Tibial nerve (tissue), 4 donors: ENCODE data around the gene FMOD. TPM values are rescaled to one million over a fixed set of nuclear protein-coding genes. Genes with fewer than 3 reads are reported as not detected.
"Not testable (repeated sequence)": the region's sequence is repeated elsewhere in the genome, so short reads cannot be mapped to it uniquely, and the experiment has no call there.

Experiments
- DNase-seq, 2 donors: peaks; one replicate each; pipeline ENCODE4 v3.0.0-alpha.2; 2019; ENCODE audit warnings: low spot score in 2 of 2
- H3K27ac ChIP-seq, 4 donors: fragments of 200-600 bp; sonication (generic) in 3 of 4; one replicate each; pipeline ENCODE4 v1.5.1; 2017 to 2019; ENCODE audit warnings: mild to moderate bottlenecking in 1 of 4
- H3K27me3 ChIP-seq, 2 donors: fragments of 200-600 bp; sonication (generic) in 1 of 2; one replicate each; pipeline versions ENCODE4 v1.5.1 to v1.6.0; 2017 to 2019
- H3K36me3 ChIP-seq, 3 donors: fragments of 200-600 bp; sonication (generic); one replicate each; pipeline ENCODE4 v1.5.1; 2018 to 2019
- H3K4me1 ChIP-seq, 4 donors: fragments of 200-600 bp; sonication (generic) in 3 of 4; one replicate each; pipeline ENCODE4 v1.5.1; 2017 to 2019
- H3K4me3 ChIP-seq, 4 donors: fragments of 200-600 bp; sonication (generic) in 3 of 4; one replicate each; pipeline ENCODE4 v1.5.1; 2017 to 2019; ENCODE audit warnings: mild to moderate bottlenecking in 1 of 4, moderate library complexity in 1 of 4
- H3K9me3 ChIP-seq, 4 donors: fragments of 200-600 bp; sonication (generic) in 3 of 4; one replicate each; pipeline ENCODE4 v1.5.1; 2017 to 2019
- CTCF ChIP-seq, 5 experiments: fragments of 200-600 bp in 3 of 5; fragments of 450-650 bp in 2 of 5; sonication (generic) in 3 of 5; IDR thresholded peaks; one replicate each; pipeline ENCODE4 v1.5.1; 2016 to 2019; ENCODE audit warnings: antibody characterized with exemption in 5 of 5, mild to moderate bottlenecking in 3 of 5, moderate library complexity in 2 of 5
- EP300 ChIP-seq, 2 donors: sonication (generic); formaldehyde crosslinking; IDR thresholded peaks; one replicate each; pipeline ENCODE4 v1.6.1; 2017; ENCODE audit warnings: antibody characterized with exemption in 2 of 2, mild to moderate bottlenecking in 1 of 2
- POLR2A ChIP-seq, 2 donors: fragments of 450-650 bp; IDR thresholded peaks; one replicate each; pipeline ENCODE4 v1.6.1; 2017; ENCODE audit warnings: antibody characterized with exemption in 2 of 2, mild to moderate bottlenecking in 2 of 2, moderate library complexity in 2 of 2
- WGBS, 2 donors: methylation state at CpG; one replicate each; pipeline ENCODE4 v1.1.5; 2018; 5-methylcytosine and 5-hydroxymethylcytosine counted together
- total RNA-seq, 4 donors: library from RNA; depleted of rRNA; stranded (reverse); fragments of >200 nt; gene quantifications; one replicate each; pipeline ENCODE4 v1.1.0, GENCODE V29; 2016

FMOD gene
- total RNA-seq, 4 donors from 2014 or later: 73.9 to 203 (median 102) TPM

- 82% methylated on average over 7 of the region's 7 CpGs for WGBS, 2 donors
- H3K4me1 ChIP-seq: peaks cover 0 to 53% (median 39%) of the 10 kb centered on the region in 4 donors
- no peaks in the 10 kb centered on the region for H3K27me3 ChIP-seq
- H3K9me3 ChIP-seq: no peaks in the 10 kb centered on the region
- DNase-seq: no peak
- no peaks in the 10 kb centered on the region for H3K36me3 ChIP-seq
- H3K27ac ChIP-seq: peak overlapping the region in 3 of 4 donors; percentile 47 to 78 (median 76)
- H3K4me3 ChIP-seq: no peak overlapping the region
- TF ChIP-seq CTCF (IDR thresholded peaks at IDR 0.05) (no peak), EP300 (IDR thresholded peaks at IDR 0.05) (no peak), POLR2A (IDR thresholded peaks at IDR 0.05) (no peak)
These were observed 33.3 kb downstream of the FMOD start for GRCh38 chr1:203317429-203318228.

- no peak overlapping the region for H3K4me3 ChIP-seq
- no peak for DNase-seq
- no peaks in the 10 kb centered on the region for H3K27me3 ChIP-seq
- H3K36me3 ChIP-seq: peaks cover 0 to 6% (median 0%) of the 10 kb centered on the region in 3 donors
- H3K27ac ChIP-seq: peak overlapping the region in 3 of 4 donors; percentile 47 to 78 (median 76)
- no peaks in the 10 kb centered on the region for H3K9me3 ChIP-seq
- WGBS, 2 donors: 32 to 33% methylated on average over 4 of the region's 4 CpGs
- H3K4me1 ChIP-seq: peaks cover 0 to 43% (median 29%) of the 10 kb centered on the region in 4 donors
- TF ChIP-seq EP300 (IDR thresholded peaks at IDR 0.05) (peak in 1 of 2 donors; percentile 44), POLR2A (IDR thresholded peaks at IDR 0.05) (no peak)
These were observed 34.3 kb downstream of the FMOD start for GRCh38 chr1:203316626-203317093.

- not testable (repeated sequence) for H3K27ac ChIP-seq, H3K27me3 ChIP-seq, H3K4me3 ChIP-seq, H3K9me3 ChIP-seq, DNase-seq
- WGBS, 2 donors: 83 to 86% methylated on average over 4 of the region's 4 CpGs
- H3K36me3 ChIP-seq: peaks cover 0 to 26% (median 0%) of the 10 kb centered on the region in 3 donors
- H3K4me1 ChIP-seq: peaks cover 0 to 40% (median 24%) of the 10 kb centered on the region in 4 donors
These were observed 36.7 kb downstream of the FMOD start for GRCh38 chr1:203314025-203314759.

- Histone ChIP-seq H3K4me1 (peaks cover 0 to 53% (median 34%) of the 10 kb centered on the region in 4 donors), H3K36me3 (peaks cover 6 to 51% (median 18%) of the 10 kb centered on the region in 3 donors)
These were observed 39.3 kb downstream of the FMOD start for GRCh38 chr1:203311368-203312301.

GRCh38 chr1:203308923-203309331 is 42.0 kb downstream of the FMOD start:
- peaks cover 6 to 51% (median 18%) of the 10 kb centered on the region in 3 donors for H3K36me3 ChIP-seq
- peak overlapping the region; percentile 91 to 100 (median 98) for H3K4me3 ChIP-seq
- peaks cover 0 to 53% (median 33%) of the 10 kb centered on the region in 4 donors for H3K4me1 ChIP-seq
- DNase-seq: no peak
- no peaks in the 10 kb centered on the region for H3K27me3 ChIP-seq
- H3K9me3 ChIP-seq: no peaks in the 10 kb centered on the region
- WGBS, 2 donors: 59 to 66% methylated on average over 1 of the region's 1 CpG
- TF ChIP-seq EP300 (IDR thresholded peaks at IDR 0.05): peak in 1 of 2 donors; percentile 42
- TF ChIP-seq CTCF (IDR thresholded peaks at IDR 0.05): no peak
- H3K27ac ChIP-seq: peak overlapping the region in 3 of 4 donors; percentile 41 to 100 (median 100)

More at GRCh38 chr1:203311368-203312301, 39.3 kb downstream of the FMOD start:
- H3K27me3 ChIP-seq: no peaks in the 10 kb centered on the region
- 86 to 92% methylated on average over 3 of the region's 3 CpGs for WGBS, 2 donors
- no peaks in the 10 kb centered on the region for H3K9me3 ChIP-seq
- H3K27ac ChIP-seq: peak overlapping the region in 1 of 4 donors; percentile 36
- H3K4me3 ChIP-seq: no peak overlapping the region
- DNase-seq: no peak
- no peak for TF ChIP-seq POLR2A (IDR thresholded peaks at IDR 0.05)
- no peak for TF ChIP-seq CTCF (IDR thresholded peaks at IDR 0.05)
- TF ChIP-seq EP300 (IDR thresholded peaks at IDR 0.05): no peak
